HG03460 (cell line): ENCODE data around the gene PM20D1.

Source experiments
- ATAC-seq: cut with Tn5 transposase; IDR thresholded peaks from one replicate; pipeline ENCODE4 v1.9.1; 2021; ENCODE audit not compliant: unreplicated experiment

Gene PM20D1

GRCh38 chr1:205809942-205810345 is 40.0 kb downstream of the PM20D1 start:
- ATAC-seq = no peak

GRCh38 chr1:205809469-205809868 is 40.5 kb downstream of the PM20D1 start:
- ATAC-seq = no peak

- no peak for ATAC-seq
These were observed 44.7 kb downstream of the PM20D1 start for GRCh38 chr1:205805082-205805711.

- no peak for ATAC-seq
These were observed 45.3 kb downstream of the PM20D1 start for GRCh38 chr1:205804605-205805004.

GRCh38 chr1:205803986-205804385 is 45.9 kb downstream of the PM20D1 start:
- ATAC-seq = no peak

- ATAC-seq = no peak
These were observed 47.9 kb downstream of the PM20D1 start for GRCh38 chr1:205802060-205802459.

- ATAC-seq = no peak
These were observed 48.8 kb downstream of the PM20D1 start for GRCh38 chr1:205800981-205801703.

- ATAC-seq = no peak
These were observed 49.5 kb downstream of the PM20D1 start for GRCh38 chr1:205800427-205800826.

- no peak for ATAC-seq
These were observed 51.4 kb downstream of the PM20D1 start for GRCh38 chr1:205798577-205798976.

GRCh38 chr1:205797168-205797567 is 52.8 kb downstream of the PM20D1 start:
- no peak for ATAC-seq

GRCh38 chr1:205794011-205794730 is 55.8 kb downstream of the PM20D1 start:
- no peak for ATAC-seq

GRCh38 chr1:205792961-205793673 is 56.8 kb downstream of the PM20D1 start:
- no peak for ATAC-seq

GRCh38 chr1:205792481-205792881 is 57.5 kb downstream of the PM20D1 start:
- no peak for ATAC-seq

GRCh38 chr1:205791568-205792180 is 58.3 kb downstream of the PM20D1 start:
- ATAC-seq = peak; percentile 59

- no peak for ATAC-seq
These were observed 62.5 kb downstream of the PM20D1 start for GRCh38 chr1:205787287-205787916.

- ATAC-seq = no peak
These were observed 63.3 kb downstream of the PM20D1 start for GRCh38 chr1:205786601-205787000.

GRCh38 chr1:205785446-205785845 is 64.5 kb downstream of the PM20D1 start:
- ATAC-seq = no peak

GRCh38 chr1:205783904-205784303 is 66.0 kb downstream of the PM20D1 start:
- ATAC-seq = no peak

GRCh38 chr1:205783433-205783795 is 66.5 kb downstream of the PM20D1 start:
- no peak for ATAC-seq

GRCh38 chr1:205782627-205783432 is 67.1 kb downstream of the PM20D1 start:
- ATAC-seq = no peak
